Measurements from ENCODE around the gene MARVELD2.

- TF ChIP-seq CTCF (IDR thresholded peaks at IDR 0.05; ENCODE audit: low read depth, low read length) (no peak), EZH2phosphoT487 (IDR thresholded peaks at IDR 0.05; ENCODE audit: low read depth) (no peak)
Measured at GRCh38 chr5:69492391-69492922, 77.5 kb downstream of the MARVELD2 start, which contains the start of gene OCLN.
